Endothelial cell (in vitro differentiated cells): Measurements from ENCODE around the gene MMP25. TPM values are rescaled to one million over a fixed set of nuclear protein-coding genes. Genes with fewer than 3 reads are reported as not detected.

Experiments
- DNase-seq: peaks from one replicate; pipeline ENCODE4 v3.0.0; 2021; ENCODE audit warnings: low spot score
- H3K27ac Mint-ChIP-seq: one replicate; pipeline ENCODE4 v1.8.0; 2021; ENCODE audit warnings: mixed read lengths, inconsistent platforms; ENCODE audit not compliant: unreplicated experiment
- H3K27me3 Mint-ChIP-seq: one replicate; pipeline ENCODE4 v1.8.0; 2021; ENCODE audit warnings: mild to moderate bottlenecking, moderate library complexity, mixed read lengths, inconsistent platforms; ENCODE audit not compliant: unreplicated experiment
- H3K36me3 Mint-ChIP-seq: one replicate; pipeline ENCODE4 v1.8.0; 2021; ENCODE audit warnings: mild to moderate bottlenecking, low read depth, mixed read lengths, inconsistent platforms; ENCODE audit not compliant: unreplicated experiment
- H3K4me1 Mint-ChIP-seq: one replicate; pipeline ENCODE4 v1.8.0; 2021; ENCODE audit warnings: mild to moderate bottlenecking, mixed read lengths, inconsistent platforms; ENCODE audit not compliant: unreplicated experiment
- H3K4me3 Mint-ChIP-seq: one replicate; pipeline ENCODE4 v1.8.0; 2021; ENCODE audit warnings: mild to moderate bottlenecking, mixed read lengths, inconsistent platforms; ENCODE audit not compliant: unreplicated experiment
- H3K9me3 Mint-ChIP-seq: one replicate; pipeline ENCODE4 v1.8.0; 2021; ENCODE audit warnings: mixed read lengths, inconsistent platforms; ENCODE audit not compliant: unreplicated experiment
- CTCF ChIP-seq: fragments of 200-600 bp; sonication (generic); IDR thresholded peaks from one replicate; pipeline ENCODE4 v1.5.0; 2021; ENCODE audit warnings: antibody characterized with exemption; ENCODE audit not compliant: unreplicated experiment
- total RNA-seq: library from RNA; stranded (reverse); fragmentation: NEBNext Ultra II Directional; extraction: Animal tissue kit (Norgen Biotek cat#: 25700); gene quantifications from one replicate; pipeline ENCODE4 v1.2.1, GENCODE V29; 2021; ENCODE audit not compliant: unreplicated experiment

The MMP25 gene
- total RNA-seq, 1 donor from 2014 or later = 5.4 TPM

GRCh38 chr16:3046641-3047386 lies 453 bp downstream of the MMP25 start:
- H3K27ac Mint-ChIP-seq = no peak overlapping the region
- peaks cover 22% of the 10 kb centered on the region for H3K27me3 Mint-ChIP-seq
- no peak for TF ChIP-seq CTCF
- peaks cover 7% of the 10 kb centered on the region for H3K36me3 Mint-ChIP-seq
- H3K4me1 Mint-ChIP-seq = peaks cover 8% of the 10 kb centered on the region
- H3K9me3 Mint-ChIP-seq = no peaks in the 10 kb centered on the region
- no peak for DNase-seq
- H3K4me3 Mint-ChIP-seq = peak overlapping the region; percentile 78

- peaks cover 22% of the 10 kb centered on the region for H3K27me3 Mint-ChIP-seq
- no peak overlapping the region for H3K4me3 Mint-ChIP-seq
- H3K9me3 Mint-ChIP-seq = no peaks in the 10 kb centered on the region
- peaks cover 11% of the 10 kb centered on the region for H3K36me3 Mint-ChIP-seq
- no peak for TF ChIP-seq CTCF
- no peak for DNase-seq
- H3K4me1 Mint-ChIP-seq = peaks cover 8% of the 10 kb centered on the region
- no peak overlapping the region for H3K27ac Mint-ChIP-seq
These were observed 993 bp downstream of the MMP25 start for GRCh38 chr16:3047387-3047720.

GRCh38 chr16:3049921-3050481 lies 3.6 kb downstream of the MMP25 start:
- no peak for TF ChIP-seq CTCF
- peaks cover 24% of the 10 kb centered on the region for H3K36me3 Mint-ChIP-seq
- H3K4me1 Mint-ChIP-seq = peaks cover 9% of the 10 kb centered on the region
- no peak overlapping the region for H3K27ac Mint-ChIP-seq
- H3K4me3 Mint-ChIP-seq = no peak overlapping the region
- no peaks in the 10 kb centered on the region for H3K9me3 Mint-ChIP-seq
- no peak for DNase-seq
- H3K27me3 Mint-ChIP-seq = peaks cover 18% of the 10 kb centered on the region

DNA sequence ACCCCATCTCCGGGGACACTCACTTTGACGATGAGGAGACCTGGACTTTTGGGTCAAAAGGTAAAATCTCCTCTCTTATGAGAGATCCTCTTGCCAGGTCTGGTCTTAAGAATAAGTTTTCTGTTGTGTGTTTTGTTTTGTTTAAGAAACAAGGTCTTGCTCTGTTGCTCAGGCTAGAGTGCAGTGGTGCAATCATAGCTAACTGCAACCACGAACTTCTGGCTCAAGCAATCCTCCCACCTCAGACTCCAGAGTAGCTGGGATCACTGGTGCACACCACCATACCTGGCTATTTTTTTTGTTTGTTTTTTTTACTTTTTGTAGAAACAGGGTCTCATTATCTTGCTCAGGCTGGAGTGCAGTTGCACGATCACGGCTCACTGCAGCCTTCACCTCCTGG lies 4.1 kb downstream of the MMP25 start:
- no peak for TF ChIP-seq CTCF
- Mint-ChIP-seq H3K4me3 (no peak overlapping the region), H3K4me1 (peaks cover 7% of the 10 kb centered on the region), H3K27ac (no peak overlapping the region), H3K27me3 (peaks cover 16% of the 10 kb centered on the region), H3K36me3 (peaks cover 28% of the 10 kb centered on the region), H3K9me3 (no peaks in the 10 kb centered on the region)
- no peak for DNase-seq

DNA sequence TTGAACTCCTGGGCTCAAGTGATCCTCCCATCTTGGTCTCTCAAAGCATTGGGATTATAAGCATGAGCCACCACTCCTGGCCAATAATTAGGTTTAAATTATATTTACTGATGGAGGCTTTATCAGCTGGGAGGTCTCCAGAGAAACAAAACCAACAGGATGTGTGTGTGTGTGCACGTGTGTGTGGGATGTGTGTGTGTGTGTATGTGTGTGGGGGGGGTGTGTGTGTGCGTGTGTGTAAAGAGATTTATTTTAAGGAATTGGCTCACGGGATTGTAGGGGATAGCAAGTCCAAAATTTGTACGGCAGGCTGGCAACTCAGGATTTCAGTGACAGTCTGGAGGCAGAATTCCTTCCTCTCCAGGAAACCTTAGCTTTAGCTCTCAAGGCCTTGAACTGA lies 4.6 kb downstream of the MMP25 start:
- no peak for DNase-seq
- no peak overlapping the region for H3K4me3 Mint-ChIP-seq
- peaks cover 28% of the 10 kb centered on the region for H3K36me3 Mint-ChIP-seq
- peaks cover 18% of the 10 kb centered on the region for H3K27me3 Mint-ChIP-seq
- no peak overlapping the region for H3K27ac Mint-ChIP-seq
- no peak for TF ChIP-seq CTCF
- no peaks in the 10 kb centered on the region for H3K9me3 Mint-ChIP-seq
- H3K4me1 Mint-ChIP-seq = peaks cover 7% of the 10 kb centered on the region
